OCI-LY1 (cell line): Measurements from ENCODE around the gene ELOVL1.

Experiments used
- EZH2 ChIP-seq: fragments of 200-600 bp; sonication (generic), shearing (Covaris generic); IDR thresholded peaks from 2 replicates; pipeline ENCODE4 v1.8.0; 2017; ENCODE audit warnings: borderline replicate concordance, mixed run types, mild to moderate bottlenecking, antibody characterized with exemption, low read length, moderate library complexity, mixed read lengths
- TF ChIP-seq, protein P1 (sequence below): fragments of 200-600 bp; sonication (generic), shearing (Covaris generic); IDR thresholded peaks from 2 replicates; pipeline ENCODE4 v1.5.1; 2017; ENCODE audit warnings: mild to moderate bottlenecking, antibody characterized with exemption, low read length, moderate library complexity, mixed read lengths

DNA sequence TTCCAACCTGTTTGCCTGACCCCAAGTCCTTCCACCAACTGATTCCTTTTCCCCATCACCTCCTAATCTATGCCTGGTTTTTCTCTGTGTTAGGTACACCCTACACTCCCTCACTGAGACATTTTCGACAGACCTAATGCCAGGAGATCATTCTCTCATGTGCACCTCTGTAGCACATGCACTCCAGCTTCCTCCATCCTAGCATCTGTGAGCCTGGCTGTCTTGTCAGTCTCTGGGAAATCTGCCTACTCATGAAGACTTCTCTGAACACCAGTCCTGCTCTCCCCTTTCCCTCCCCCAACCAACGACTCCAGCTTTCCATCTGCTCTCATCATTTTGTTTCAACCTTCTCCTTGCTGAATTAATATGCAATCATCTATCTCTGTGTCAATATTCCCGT, 20.8 kb upstream of the ELOVL1 start:
- TF ChIP-seq, protein P1, sequence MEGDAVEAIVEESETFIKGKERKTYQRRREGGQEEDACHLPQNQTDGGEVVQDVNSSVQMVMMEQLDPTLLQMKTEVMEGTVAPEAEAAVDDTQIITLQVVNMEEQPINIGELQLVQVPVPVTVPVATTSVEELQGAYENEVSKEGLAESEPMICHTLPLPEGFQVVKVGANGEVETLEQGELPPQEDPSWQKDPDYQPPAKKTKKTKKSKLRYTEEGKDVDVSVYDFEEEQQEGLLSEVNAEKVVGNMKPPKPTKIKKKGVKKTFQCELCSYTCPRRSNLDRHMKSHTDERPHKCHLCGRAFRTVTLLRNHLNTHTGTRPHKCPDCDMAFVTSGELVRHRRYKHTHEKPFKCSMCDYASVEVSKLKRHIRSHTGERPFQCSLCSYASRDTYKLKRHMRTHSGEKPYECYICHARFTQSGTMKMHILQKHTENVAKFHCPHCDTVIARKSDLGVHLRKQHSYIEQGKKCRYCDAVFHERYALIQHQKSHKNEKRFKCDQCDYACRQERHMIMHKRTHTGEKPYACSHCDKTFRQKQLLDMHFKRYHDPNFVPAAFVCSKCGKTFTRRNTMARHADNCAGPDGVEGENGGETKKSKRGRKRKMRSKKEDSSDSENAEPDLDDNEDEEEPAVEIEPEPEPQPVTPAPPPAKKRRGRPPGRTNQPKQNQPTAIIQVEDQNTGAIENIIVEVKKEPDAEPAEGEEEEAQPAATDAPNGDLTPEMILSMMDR: no peak
- no peak for TF ChIP-seq EZH2
